T-helper 17 cell (primary cell): ENCODE results near the gene HDAC2. TPM values are rescaled to one million over a fixed set of nuclear protein-coding genes. Genes with fewer than 3 reads are reported as not detected.
"Not testable (repeated sequence)": the region's sequence is repeated elsewhere in the genome, so short reads cannot be mapped to it uniquely, and the experiment has no call there.

ENCODE experiments used
- ATAC-seq: fragments of 150-1000 bp; cut with Tn5 transposase; 2 replicates; pipeline ENCODE4 v1.10.0; 2021; ENCODE audit warnings: mild to moderate bottlenecking, moderate library complexity
- DNase-seq, 3 donors: peaks; one replicate each; pipeline versions ENCODE4 v3.0.0 to v3.0.0-alpha.2; 2020 to 2021
- H3K9me3 ChIP-seq: one replicate; pipeline ENCODE4 v1.7.0; 2013; ENCODE audit warnings: low read length, mild to moderate bottlenecking; ENCODE audit not compliant: control insufficient read depth, poor library complexity, severe bottlenecking
- H3K27ac Mint-ChIP-seq: one replicate; pipeline ENCODE4 v1.8.0; 2022; ENCODE audit warnings: mild to moderate bottlenecking, moderate library complexity, mixed read lengths
- H3K27me3 Mint-ChIP-seq: one replicate; pipeline ENCODE4 v1.8.0; 2022; ENCODE audit warnings: mixed read lengths
- H3K36me3 Mint-ChIP-seq: one replicate; pipeline ENCODE4 v1.8.0; 2022; ENCODE audit warnings: low read depth, mixed read lengths
- H3K4me1 Mint-ChIP-seq: one replicate; pipeline ENCODE4 v1.8.0; 2022; ENCODE audit warnings: mild to moderate bottlenecking, mixed read lengths
- H3K4me3 Mint-ChIP-seq: one replicate; pipeline ENCODE4 v1.8.0; 2022; ENCODE audit warnings: mild to moderate bottlenecking, moderate library complexity, mixed read lengths
- total RNA-seq, 4 donors: library from RNA in 2 of 4; stranded (reverse) in 2 of 4; gene quantifications; one replicate each; pipeline ENCODE4 v1.2.3 and lab custom pipeline; 2022 to 2026

HDAC2 gene
- total RNA-seq, 2 donors from 2014 or later: 38.4 to 50.1 TPM

- no peak overlapping the region for H3K4me3 Mint-ChIP-seq
- H3K27ac Mint-ChIP-seq: no peak overlapping the region
- ATAC-seq (no peak), DNase-seq (no peak)
- no peaks in the 10 kb centered on the region for H3K4me1 Mint-ChIP-seq
- peaks cover 3% of the 10 kb centered on the region for H3K36me3 Mint-ChIP-seq
- peaks cover 11% of the 10 kb centered on the region for H3K27me3 Mint-ChIP-seq
- H3K9me3 ChIP-seq: no peaks in the 10 kb centered on the region
Measured at GRCh38 chr6:113923526-113923925, 47.4 kb downstream of the HDAC2 start.

- H3K36me3 Mint-ChIP-seq: peaks cover 3% of the 10 kb centered on the region
- ATAC-seq: no peak
- H3K9me3 ChIP-seq: no peaks in the 10 kb centered on the region
- H3K27me3 Mint-ChIP-seq: peaks cover 11% of the 10 kb centered on the region
- H3K27ac Mint-ChIP-seq: no peak overlapping the region
- H3K4me1 Mint-ChIP-seq: no peaks in the 10 kb centered on the region
- no peak for DNase-seq
- H3K4me3 Mint-ChIP-seq: no peak overlapping the region
Measured at GRCh38 chr6:113921299-113921904, 49.5 kb downstream of the HDAC2 start.

GRCh38 chr6:113920663-113921267, 50.2 kb downstream of the HDAC2 start:
- ATAC-seq (no peak), DNase-seq (no peak)
- Mint-ChIP-seq H3K27ac (no peak overlapping the region), H3K36me3 (peaks cover 3% of the 10 kb centered on the region), H3K4me3 (no peak overlapping the region), H3K27me3 (peaks cover 8% of the 10 kb centered on the region), H3K4me1 (no peaks in the 10 kb centered on the region)
- no peaks in the 10 kb centered on the region for H3K9me3 ChIP-seq

- H3K27ac Mint-ChIP-seq, DNase-seq, H3K4me3 Mint-ChIP-seq, H3K4me1 Mint-ChIP-seq, ATAC-seq, H3K9me3 ChIP-seq, H3K36me3 Mint-ChIP-seq: not testable (repeated sequence)
- peaks cover 30% of the 10 kb centered on the region for H3K27me3 Mint-ChIP-seq
Measured at GRCh38 chr6:113910285-113910684, 60.7 kb downstream of the HDAC2 start.

- ATAC-seq: no peak
- H3K4me1 Mint-ChIP-seq: peaks cover 2% of the 10 kb centered on the region
- H3K36me3 Mint-ChIP-seq: no peaks in the 10 kb centered on the region
- H3K4me3 Mint-ChIP-seq: no peak overlapping the region
- DNase-seq: no peak
- no peaks in the 10 kb centered on the region for H3K9me3 ChIP-seq
- H3K27me3 Mint-ChIP-seq: peaks cover 36% of the 10 kb centered on the region
- no peak overlapping the region for H3K27ac Mint-ChIP-seq
Measured at GRCh38 chr6:113909224-113909856, 61.6 kb downstream of the HDAC2 start.

GRCh38 chr6:113908801-113909200, 62.1 kb downstream of the HDAC2 start:
- no peaks in the 10 kb centered on the region for H3K36me3 Mint-ChIP-seq
- H3K4me3 Mint-ChIP-seq: no peak overlapping the region
- no peak for ATAC-seq
- no peaks in the 10 kb centered on the region for H3K9me3 ChIP-seq
- no peak for DNase-seq
- peaks cover 41% of the 10 kb centered on the region for H3K27me3 Mint-ChIP-seq
- no peak overlapping the region for H3K27ac Mint-ChIP-seq
- peaks cover 2% of the 10 kb centered on the region for H3K4me1 Mint-ChIP-seq

- no peaks in the 10 kb centered on the region for H3K9me3 ChIP-seq
- H3K4me1 Mint-ChIP-seq: no peaks in the 10 kb centered on the region
- ATAC-seq: no peak
- no peak overlapping the region for H3K4me3 Mint-ChIP-seq
- H3K27me3 Mint-ChIP-seq: peaks cover 44% of the 10 kb centered on the region
- H3K36me3 Mint-ChIP-seq: no peaks in the 10 kb centered on the region
- no peak for DNase-seq
- no peak overlapping the region for H3K27ac Mint-ChIP-seq
Measured at GRCh38 chr6:113907102-113907815, 63.7 kb downstream of the HDAC2 start.

- Mint-ChIP-seq H3K4me1 (no peaks in the 10 kb centered on the region), H3K27ac (no peak overlapping the region), H3K4me3 (no peak overlapping the region), H3K36me3 (no peaks in the 10 kb centered on the region), H3K27me3 (peaks cover 40% of the 10 kb centered on the region)
- DNase-seq: no peak
- no peaks in the 10 kb centered on the region for H3K9me3 ChIP-seq
- no peak for ATAC-seq
Measured at GRCh38 chr6:113903666-113904330, 67.2 kb downstream of the HDAC2 start.

GRCh38 chr6:113901482-113901881, 69.5 kb downstream of the HDAC2 start:
- no peak for DNase-seq
- Mint-ChIP-seq H3K4me1 (no peaks in the 10 kb centered on the region), H3K27me3 (peaks cover 39% of the 10 kb centered on the region), H3K36me3 (no peaks in the 10 kb centered on the region), H3K4me3 (no peak overlapping the region), H3K27ac (no peak overlapping the region)
- no peak for ATAC-seq
- H3K9me3 ChIP-seq: no peaks in the 10 kb centered on the region

- Mint-ChIP-seq H3K27me3 (peaks cover 21% of the 10 kb centered on the region), H3K36me3 (peaks cover 5% of the 10 kb centered on the region), H3K27ac (no peak overlapping the region), H3K4me1 (no peaks in the 10 kb centered on the region), H3K4me3 (no peak overlapping the region)
- ATAC-seq: no peak
- H3K9me3 ChIP-seq: no peaks in the 10 kb centered on the region
- no peak for DNase-seq
Measured at GRCh38 chr6:113894712-113895674, 76.0 kb downstream of the HDAC2 start.

GRCh38 chr6:113893866-113894265, 77.1 kb downstream of the HDAC2 start:
- H3K9me3 ChIP-seq: no peaks in the 10 kb centered on the region
- ATAC-seq: no peak
- no peaks in the 10 kb centered on the region for H3K4me1 Mint-ChIP-seq
- H3K27me3 Mint-ChIP-seq: peaks cover 24% of the 10 kb centered on the region
- peaks cover 5% of the 10 kb centered on the region for H3K36me3 Mint-ChIP-seq
- no peak overlapping the region for H3K27ac Mint-ChIP-seq
- H3K4me3 Mint-ChIP-seq: no peak overlapping the region
- no peak for DNase-seq

- Mint-ChIP-seq H3K36me3 (peaks cover 5% of the 10 kb centered on the region), H3K27me3 (peaks cover 24% of the 10 kb centered on the region), H3K4me1 (no peaks in the 10 kb centered on the region), H3K27ac (no peak overlapping the region), H3K4me3 (no peak overlapping the region)
- no peaks in the 10 kb centered on the region for H3K9me3 ChIP-seq
- ATAC-seq (no peak), DNase-seq (no peak)
Measured at GRCh38 chr6:113893451-113893850, 77.5 kb downstream of the HDAC2 start.
